ENCODE results near the gene PIGA. TPM values are rescaled to one million over a fixed set of nuclear protein-coding genes. Genes with fewer than 3 reads are reported as not detected.
"Not testable (repeated sequence)": the region's sequence is repeated elsewhere in the genome, so short reads cannot be mapped to it uniquely, and the experiment has no call there.

PIGA gene
- total RNA-seq, 1 experiment from 2014 or later: 3.9 TPM

DNA sequence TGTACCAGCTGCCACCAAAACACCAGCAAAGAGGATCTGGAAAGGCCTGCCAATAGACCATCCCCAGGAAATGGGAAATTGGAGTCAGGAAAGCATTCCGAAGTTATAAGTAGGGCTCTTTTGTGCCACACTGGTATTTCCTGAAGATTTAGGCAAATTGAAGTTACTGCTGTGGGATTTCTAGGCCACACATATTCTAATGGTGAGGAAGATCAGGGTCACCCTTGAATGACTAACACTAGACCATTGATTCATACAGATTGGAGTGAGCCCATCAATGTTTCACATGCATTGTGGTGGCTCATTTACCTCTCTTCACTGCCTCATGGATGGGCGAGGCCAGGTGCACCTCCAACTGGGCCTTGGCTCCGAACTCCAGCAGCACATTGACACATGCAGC is 42.5 kb downstream of the PIGA start:
- Histone ChIP-seq H3K9me3 (no peaks in the 10 kb centered on the region), H3K4me3 (no peak overlapping the region)
- DNase-seq: peak; percentile 49

DNA sequence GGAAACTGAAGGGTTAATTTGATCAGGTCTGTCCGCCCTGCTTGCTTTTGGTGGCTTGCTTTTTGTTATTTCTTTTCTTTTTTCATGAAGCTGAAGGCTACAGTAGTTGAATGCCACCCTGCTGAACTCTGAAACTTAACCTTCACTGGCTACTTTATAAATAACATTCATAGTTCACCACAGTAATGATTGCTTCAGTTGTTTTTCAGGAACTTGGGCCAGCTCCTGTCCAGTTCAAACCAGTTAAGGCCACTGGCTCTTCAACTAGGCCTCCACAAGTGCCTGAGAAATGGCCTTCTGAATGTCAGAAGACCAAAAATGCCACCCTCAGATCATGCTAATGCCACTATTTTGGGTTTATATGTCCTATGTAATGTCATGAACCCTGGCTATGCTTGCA is 57.7 kb downstream of the PIGA start:
- H3K36me3 ChIP-seq: no peaks in the 10 kb centered on the region
- no peak for DNase-seq
- H3K4me3 ChIP-seq: no peak overlapping the region
- no peaks in the 10 kb centered on the region for H3K9me3 ChIP-seq
- H3K27me3 ChIP-seq: no peaks in the 10 kb centered on the region

More for the DNA sequence above, 42.5 kb downstream of the PIGA start:
- Histone ChIP-seq H3K27me3 (no peaks in the 10 kb centered on the region), H3K36me3 (no peaks in the 10 kb centered on the region)

DNA sequence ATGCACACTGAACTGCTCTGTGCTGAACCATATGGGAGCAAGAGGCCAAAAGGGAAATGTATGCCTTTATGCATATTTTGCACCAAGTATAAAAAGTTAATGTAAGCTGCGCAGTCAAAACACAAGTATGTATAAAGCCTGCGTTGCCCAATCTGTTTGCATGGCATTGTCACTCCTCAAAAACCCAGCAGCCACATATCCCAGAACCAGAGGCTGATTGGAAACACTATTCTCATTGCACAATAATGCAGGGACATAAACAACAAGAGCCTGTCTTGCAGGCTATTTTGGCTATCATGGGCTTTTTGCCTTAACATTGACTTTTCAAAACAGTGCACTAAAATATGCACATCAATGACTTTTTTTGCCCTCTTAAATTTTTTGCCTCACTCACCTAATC is 60.4 kb downstream of the PIGA start:
- no peaks in the 10 kb centered on the region for H3K27me3 ChIP-seq
- no peaks in the 10 kb centered on the region for H3K9me3 ChIP-seq
- H3K36me3 ChIP-seq: no peaks in the 10 kb centered on the region
- DNase-seq: no peak
- no peak overlapping the region for H3K4me3 ChIP-seq

DNA sequence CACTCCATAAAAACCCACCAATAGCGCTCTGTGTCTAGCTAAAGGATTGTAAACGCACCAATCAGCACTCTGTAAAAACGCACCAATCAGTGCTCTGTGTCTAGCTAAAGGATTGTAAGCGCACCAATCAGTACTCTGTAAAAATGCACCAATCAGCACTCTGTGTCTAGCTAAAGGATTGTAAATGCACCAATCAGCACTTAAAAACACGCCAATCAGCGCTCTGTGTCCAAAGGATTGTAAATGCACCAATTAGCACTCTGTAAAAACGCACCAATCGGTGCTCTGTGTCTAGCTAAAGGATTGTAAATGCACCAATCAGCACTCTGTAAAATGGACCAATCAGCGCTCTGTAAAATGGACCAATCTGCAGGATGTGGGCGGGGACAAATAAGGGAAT is 62.0 kb downstream of the PIGA start:
- not testable (repeated sequence) for H3K36me3 ChIP-seq, H3K9me3 ChIP-seq, H3K27me3 ChIP-seq, H3K4me3 ChIP-seq, DNase-seq

DNA sequence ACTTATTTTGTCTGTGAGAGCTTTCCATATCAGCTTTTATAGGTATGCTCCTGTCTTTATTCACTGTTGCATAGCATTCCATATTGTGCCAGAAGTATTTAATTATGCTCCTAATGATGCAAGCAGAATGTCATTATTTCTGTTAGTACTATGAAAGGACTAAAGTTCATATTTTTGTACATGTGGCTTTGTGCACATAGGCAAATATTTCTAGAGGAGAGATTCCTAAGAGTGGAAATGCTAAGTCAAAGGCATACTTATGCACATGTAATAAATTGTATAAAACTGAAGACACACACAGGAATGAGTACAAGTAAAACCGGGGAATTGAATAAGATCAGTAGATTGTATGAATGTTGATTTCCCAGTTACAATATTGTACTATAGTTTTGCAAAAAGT is 63.6 kb downstream of the PIGA start:
- no peak for DNase-seq

DNA sequence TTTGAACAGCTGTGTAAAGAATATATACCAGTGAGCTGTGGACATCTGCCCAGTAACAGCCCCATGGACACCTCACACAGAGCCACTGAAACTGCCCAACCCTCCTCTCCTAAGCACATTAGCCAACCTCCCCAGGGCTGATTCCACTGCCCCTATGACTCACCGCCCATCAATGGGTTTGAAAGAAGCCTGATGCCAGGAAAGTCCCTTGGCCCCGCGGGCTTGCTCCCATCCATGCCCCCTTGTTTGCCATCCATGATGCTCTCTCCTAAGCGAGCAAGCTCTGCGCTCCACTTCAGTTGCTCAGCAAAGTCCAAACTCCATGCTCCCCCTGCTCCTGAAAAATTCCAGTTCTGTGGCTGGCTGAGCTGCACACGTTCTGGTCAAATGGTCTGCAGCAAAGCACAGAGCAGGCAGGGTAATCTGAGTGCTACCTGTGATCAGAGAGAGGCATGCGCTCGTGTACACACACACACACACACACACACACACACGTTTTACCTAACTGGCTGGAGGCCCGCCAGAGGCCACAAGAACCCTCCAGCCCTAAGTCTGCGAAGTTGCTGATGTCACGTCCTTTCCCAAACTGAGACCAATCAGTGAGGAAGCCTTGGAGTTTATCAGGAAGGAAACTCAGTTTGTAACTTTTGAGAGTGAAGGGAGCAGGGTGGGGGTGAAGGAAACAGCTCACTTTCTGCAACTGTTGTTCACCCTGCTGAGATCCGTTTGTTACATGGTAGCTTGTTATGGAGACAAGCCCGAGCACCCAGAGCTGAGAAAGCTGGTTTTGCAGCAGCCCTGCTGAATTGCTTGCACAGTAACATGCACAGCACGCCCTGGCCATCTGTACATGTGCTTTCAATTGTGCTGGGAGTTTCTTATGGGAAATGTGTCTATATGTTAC is 65.5 kb downstream of the PIGA start, which contains the start of gene ASB9:
Gene ASB9 (minus strand): TSS at position 466 of the 904 bp plus-strand sequence. CDS start 209 bp downstream, at position 257.
- DNase-seq: peak; percentile 73
- Histone ChIP-seq H3K27me3 (no peaks in the 10 kb centered on the region), H3K9me3 (no peaks in the 10 kb centered on the region), H3K4me3 (no peak within 1 kb of the TSS), H3K36me3 (no peaks in the 10 kb centered on the region)

More for the DNA sequence above, 63.6 kb downstream of the PIGA start:
- Histone ChIP-seq H3K36me3 (no peaks in the 10 kb centered on the region), H3K4me3 (no peak overlapping the region), H3K27me3 (no peaks in the 10 kb centered on the region), H3K9me3 (no peaks in the 10 kb centered on the region)

Other genes with a start within 250 kb of the PIGA start
- not detected in 2 replicates for gene ASB9, start 65.4 kb downstream of the PIGA start, total RNA-seq (2014; rRNA removed; shearing (Covaris generic); ENCODE audit: low replicate concordance)
- not detected in 2 replicates for gene ASB11, start 19.9 kb downstream of the PIGA start, total RNA-seq (2014; rRNA removed; shearing (Covaris generic); ENCODE audit: low replicate concordance)
- not detected in 2 replicates for gene VEGFD, start 48.9 kb upstream of the PIGA start, total RNA-seq (2014; rRNA removed; shearing (Covaris generic); ENCODE audit: low replicate concordance)
- 16.4 and 39.5 TPM in 2 replicates for gene PIR, start 157.8 kb upstream of the PIGA start, total RNA-seq (2014; rRNA removed; shearing (Covaris generic); ENCODE audit: low replicate concordance)
- not detected in 2 replicates for gene BMX, start 165.3 kb upstream of the PIGA start, total RNA-seq (2014; rRNA removed; shearing (Covaris generic); ENCODE audit: low replicate concordance)

All from MG63 (cell line).